Amniotic stem cell (primary cell): ENCODE results near the gene TRAPPC12.

Experiments
- DNase-seq: peaks from one replicate; lab custom pipeline; 2025; lab: John Stamatoyannopoulos, UW

TRAPPC12 gene

DNA sequence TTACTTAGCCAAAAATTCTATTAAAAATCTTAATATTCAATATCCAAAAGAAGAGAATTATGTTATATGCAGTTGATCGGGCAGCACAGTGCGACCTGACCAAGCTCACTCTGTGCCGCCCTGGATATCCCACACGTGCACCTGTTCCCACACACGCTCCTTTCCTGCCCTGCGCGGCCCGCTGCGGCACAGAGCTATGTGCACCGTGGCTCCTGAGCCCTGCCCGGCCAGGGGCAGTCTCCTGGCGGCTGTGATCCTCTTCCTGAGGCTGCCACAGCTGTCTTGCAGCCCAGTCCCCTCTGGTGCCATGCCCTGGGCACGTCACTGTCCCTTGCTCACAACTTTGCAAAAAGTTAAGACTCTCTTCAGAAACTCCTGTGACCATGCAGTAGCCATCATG lies 29.3 kb downstream of the TRAPPC12 start:
- no peak for DNase-seq

DNA sequence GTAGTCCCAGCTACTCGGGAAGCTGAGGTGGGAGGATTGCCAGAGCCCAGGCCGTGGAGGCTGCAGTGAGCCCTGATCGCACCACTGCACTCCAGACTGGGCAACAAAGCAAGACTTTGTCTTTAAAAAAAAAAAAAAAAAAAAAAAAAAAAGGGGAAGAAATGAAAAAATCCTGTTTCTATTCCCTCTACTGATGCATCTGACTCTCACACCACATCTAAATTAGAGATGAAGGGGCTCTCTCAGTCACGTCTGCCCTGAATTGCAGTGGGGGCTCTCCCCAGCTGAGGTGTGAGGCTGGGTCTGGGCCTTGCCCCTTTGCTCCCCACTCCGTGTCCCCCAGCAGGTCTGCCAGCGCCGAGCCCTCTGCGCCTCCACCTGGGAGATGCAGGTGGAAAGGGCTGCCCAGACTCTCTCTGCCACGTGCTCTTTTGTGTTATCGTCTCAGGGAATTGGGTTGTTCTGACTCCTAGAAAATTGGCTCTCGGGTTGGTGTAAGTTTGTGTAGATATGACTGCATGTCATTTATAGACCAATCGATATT lies 30.2 kb downstream of the TRAPPC12 start:
- no peak for DNase-seq

DNA sequence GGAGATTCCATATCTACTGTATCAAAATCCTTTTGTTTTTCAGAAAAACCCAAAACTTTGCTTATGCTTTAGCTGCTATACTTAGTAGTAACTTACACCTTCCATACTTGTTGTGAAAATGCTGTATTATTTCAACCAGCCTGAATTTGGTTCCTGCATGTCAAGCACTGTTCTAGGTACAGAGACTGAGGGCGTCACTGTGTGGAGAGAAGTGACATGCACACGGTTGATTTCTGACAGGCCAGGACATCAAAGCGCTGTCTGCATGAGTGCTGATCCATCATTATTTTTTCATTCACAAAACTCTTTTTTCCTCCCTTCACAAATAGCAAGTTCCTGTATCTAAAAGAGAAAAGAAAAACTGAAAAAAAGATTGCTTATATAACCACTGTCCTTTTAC lies 31.6 kb downstream of the TRAPPC12 start:
- no peak for DNase-seq

DNA sequence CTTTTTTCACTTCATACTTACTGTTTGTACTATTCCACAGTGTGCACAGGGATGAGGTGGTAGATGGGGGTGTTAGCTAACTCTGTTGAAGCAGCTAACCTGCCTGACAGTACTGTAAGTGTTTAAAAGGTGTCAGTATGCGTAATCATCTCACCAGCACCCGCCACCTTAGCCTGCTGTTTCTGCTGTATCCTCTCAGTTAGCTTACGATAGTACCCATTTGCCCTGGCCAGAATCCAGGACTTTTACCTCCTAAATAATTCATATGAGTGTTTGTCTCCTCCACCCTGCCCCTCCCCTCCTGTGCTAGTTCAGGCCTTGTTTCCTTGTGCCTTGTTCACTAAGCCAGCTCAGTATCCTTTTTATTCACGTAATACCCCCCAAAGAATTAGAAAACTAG lies 34.2 kb downstream of the TRAPPC12 start:
- DNase-seq = no peak

GRCh38 chr2:3414133-3414860 lies 34.8 kb downstream of the TRAPPC12 start:
- DNase-seq = no peak

- DNase-seq = no peak
Measured at GRCh38 chr2:3418766-3419404, 39.4 kb downstream of the TRAPPC12 start.

DNA sequence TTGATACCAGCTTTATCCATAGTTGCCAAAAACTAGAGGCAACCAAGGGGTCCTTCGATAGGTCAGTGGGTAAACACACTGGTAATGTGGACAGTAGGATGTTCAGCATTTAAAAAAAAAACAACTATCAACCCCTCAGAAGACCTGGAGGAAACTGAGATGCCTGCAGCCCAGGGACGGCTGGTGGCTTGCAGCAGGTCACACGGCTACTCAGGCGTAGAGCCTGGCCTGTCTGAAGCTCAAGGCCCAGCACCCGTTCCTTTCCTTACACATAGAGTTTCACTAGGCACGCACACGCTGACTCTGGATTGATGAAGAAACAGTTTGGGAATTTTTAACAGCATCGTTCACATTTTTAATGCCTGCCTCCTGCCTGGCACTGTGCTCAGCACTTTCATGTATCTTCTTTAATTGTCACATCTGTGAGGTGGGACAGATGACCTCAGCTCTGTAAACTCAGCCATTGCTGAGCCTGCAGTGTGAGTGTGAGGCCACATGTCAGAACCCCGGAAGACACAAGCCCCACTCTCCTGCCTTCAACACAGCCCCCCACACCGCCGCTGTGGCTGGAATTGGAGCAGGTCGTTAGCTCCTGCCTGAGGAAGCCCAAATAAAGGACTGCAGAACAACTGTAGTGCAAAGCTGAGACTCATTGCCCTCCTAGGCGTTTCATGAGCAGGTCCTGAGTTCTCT lies 40.7 kb downstream of the TRAPPC12 start:
- no peak for DNase-seq

DNA sequence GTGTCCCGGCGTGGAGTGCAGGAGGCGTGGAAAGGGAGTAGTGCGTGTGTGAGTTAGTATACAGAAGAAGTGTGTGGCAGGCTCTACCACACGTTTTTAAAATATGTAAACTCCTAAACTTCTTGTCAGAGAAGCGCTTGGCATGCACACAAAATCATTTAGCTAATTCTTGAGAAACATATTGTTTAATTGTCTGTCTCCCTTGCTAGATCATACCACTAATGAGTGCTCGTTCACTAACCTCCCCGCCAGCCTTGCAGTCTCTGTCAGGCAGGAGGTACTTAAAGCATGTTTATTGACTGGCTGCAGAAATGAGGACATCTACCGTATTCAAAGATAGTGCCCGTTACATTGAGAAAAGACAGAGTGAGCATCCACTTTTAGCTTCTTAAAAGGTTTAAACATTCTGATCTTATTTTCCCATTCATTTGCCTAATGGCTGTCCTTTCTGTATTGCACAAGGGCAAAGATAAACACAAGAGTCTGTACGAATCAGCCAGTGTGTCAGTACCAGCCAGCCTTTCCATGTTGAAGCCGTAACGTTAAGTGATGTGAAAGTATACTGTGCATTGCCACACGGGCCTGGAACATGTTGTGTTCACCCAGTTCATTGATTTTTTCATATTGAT lies 41.4 kb downstream of the TRAPPC12 start:
- no peak for DNase-seq

- DNase-seq = no peak
Measured at GRCh38 chr2:3421580-3421979, 42.1 kb downstream of the TRAPPC12 start.

GRCh38 chr2:3422161-3422779 lies 42.8 kb downstream of the TRAPPC12 start:
- no peak for DNase-seq

- DNase-seq = no peak
Measured at GRCh38 chr2:3423492-3424170, 44.1 kb downstream of the TRAPPC12 start.

DNA sequence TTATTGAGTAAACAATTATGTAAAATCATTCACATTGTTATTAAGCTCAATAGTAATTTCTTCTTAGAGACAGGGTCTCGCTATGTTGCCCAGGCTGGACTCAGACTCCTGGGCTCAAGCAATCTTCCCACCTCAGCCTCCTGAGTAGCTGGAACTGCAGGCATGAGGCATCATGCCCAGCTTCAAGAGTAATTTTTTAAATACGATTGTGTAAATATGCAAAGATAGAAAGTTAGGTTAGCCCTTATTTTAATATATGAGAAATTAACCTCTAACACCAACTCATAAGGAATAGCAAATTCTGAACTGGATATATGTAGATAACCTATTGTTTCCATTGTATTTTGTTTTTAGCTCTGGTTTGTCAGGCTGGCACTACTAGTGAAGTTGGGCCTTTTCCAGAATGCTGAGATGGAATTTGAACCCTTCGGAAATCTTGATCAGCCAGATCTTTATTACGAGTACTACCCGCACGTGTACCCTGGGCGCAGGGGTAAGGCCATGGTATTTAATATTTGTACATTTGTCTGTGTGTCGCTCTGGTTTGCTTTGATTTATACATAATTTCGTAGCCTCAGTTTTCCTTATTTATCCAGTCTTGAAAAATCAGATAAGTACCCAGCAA lies 44.8 kb downstream of the TRAPPC12 start:
- no peak for DNase-seq

GRCh38 chr2:3426615-3427014 lies 47.1 kb downstream of the TRAPPC12 start:
- DNase-seq = no peak

- no peak for DNase-seq
Measured at GRCh38 chr2:3427272-3427671, 47.8 kb downstream of the TRAPPC12 start.

- DNase-seq = no peak
Measured at GRCh38 chr2:3428577-3428976, 49.1 kb downstream of the TRAPPC12 start.

DNA sequence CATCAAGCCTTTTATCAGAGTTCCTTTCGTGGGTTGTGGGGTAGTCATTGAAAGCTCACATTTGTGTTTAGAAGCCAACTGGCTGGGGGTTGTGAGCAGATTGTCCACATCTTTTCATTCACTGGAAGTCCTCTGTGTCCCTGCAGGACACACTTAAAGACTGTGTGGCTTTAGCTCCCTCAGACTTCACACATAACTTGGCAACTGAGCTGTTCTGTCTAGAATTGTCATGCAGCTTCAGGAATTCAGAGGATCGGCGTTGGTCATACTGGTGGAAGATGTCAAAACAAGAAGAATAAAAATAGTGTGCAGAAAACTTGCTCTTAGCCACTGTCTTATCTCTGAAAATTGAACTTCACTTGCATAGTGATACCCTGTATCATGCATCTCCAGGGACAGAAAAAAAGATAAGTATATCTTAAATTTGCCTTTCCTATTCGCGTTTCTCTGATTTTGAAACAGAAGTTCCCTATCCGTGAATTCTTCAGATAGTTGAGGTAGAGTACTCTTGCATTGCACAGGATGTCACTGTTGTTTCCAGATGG lies 49.6 kb downstream of the TRAPPC12 start:
- DNase-seq = no peak

DNA sequence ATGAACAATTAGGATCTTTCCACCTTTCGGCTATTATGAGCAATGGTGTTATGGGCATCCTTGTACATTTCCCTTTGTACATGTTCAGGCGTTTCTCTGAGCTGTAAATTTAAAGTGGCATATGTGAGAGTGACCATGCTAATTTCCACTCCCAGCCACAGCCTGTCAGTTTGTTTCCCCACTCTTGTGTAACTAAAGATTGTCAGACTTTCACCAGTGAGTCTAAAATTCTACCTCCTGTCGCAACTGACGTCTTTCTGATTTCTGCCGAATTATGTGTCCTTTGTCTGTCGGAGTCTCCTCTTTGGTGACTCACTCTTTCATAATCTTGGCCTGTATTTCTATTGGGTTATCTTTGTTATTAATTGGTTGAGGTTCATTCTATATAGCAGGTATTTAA lies 50.7 kb downstream of the TRAPPC12 start:
- no peak for DNase-seq

- DNase-seq = no peak
Measured at GRCh38 chr2:3430740-3431490, 51.4 kb downstream of the TRAPPC12 start.

GRCh38 chr2:3432067-3432466 lies 52.6 kb downstream of the TRAPPC12 start:
- DNase-seq = no peak
